GM12878 (cell line): Measurements from ENCODE around the gene PES1. TPM values are rescaled to one million over a fixed set of nuclear protein-coding genes. Genes with fewer than 3 reads are reported as not detected.

Source experiments
- CBX5 ChIP-seq: sonication (generic); IDR thresholded peaks from 2 replicates; pipeline ENCODE4 v1.6.1; 2016; ENCODE audit warnings: low read depth, moderate library complexity, mild to moderate bottlenecking, inconsistent platforms
- CHD4 ChIP-seq: fragments of 200-600 bp; sonication (generic); IDR thresholded peaks from 2 replicates; pipeline ENCODE4 v1.6.1; 2016; ENCODE audit warnings: mild to moderate bottlenecking
- CREB1 ChIP-seq: IDR thresholded peaks from 2 replicates; pipeline ENCODE4 v1.6.1; 2012; ENCODE audit warnings: low read depth, mild to moderate bottlenecking, inconsistent platforms
- E4F1 ChIP-seq: fragments of 450-650 bp; IDR thresholded peaks from 2 replicates; pipeline ENCODE4 v1.6.1; 2018; ENCODE audit warnings: borderline replicate concordance, mild to moderate bottlenecking; ENCODE audit not compliant: partially characterized antibody
- ESRRA ChIP-seq: IDR thresholded peaks from 2 replicates; pipeline ENCODE4 v1.6.1; 2012; ENCODE audit warnings: mild to moderate bottlenecking, low read length, improper control_type of control experiment
- ETV6 ChIP-seq, 2 experiments: fragments of 450-650 bp in 1 of 2; IDR thresholded peaks in 1 of 2; conservative IDR thresholded peaks in 1 of 2; 2 replicates each; pipeline ENCODE4 v1.6.1; 2014; ENCODE audit warnings: antibody characterized with exemption in 1 of 2, borderline replicate concordance in 1 of 2, low read depth in 1 of 2, mild to moderate bottlenecking in 1 of 2, moderate library complexity in 1 of 2
- FOXK2 ChIP-seq: fragments of 450-650 bp; IDR thresholded peaks from 2 replicates; pipeline ENCODE4 v1.6.1; 2017; ENCODE audit warnings: mild to moderate bottlenecking, moderate library complexity
- JUNB ChIP-seq: IDR thresholded peaks from 2 replicates; pipeline ENCODE4 v1.6.1; 2016; ENCODE audit warnings: antibody characterized with exemption, mild to moderate bottlenecking
- KDM1A ChIP-seq: fragments of 200-600 bp; sonication (generic); IDR thresholded peaks from 2 replicates; pipeline ENCODE4 v1.6.1; 2016; ENCODE audit warnings: borderline replicate concordance
- KLF5 ChIP-seq: fragments of 450-650 bp; IDR thresholded peaks from 2 replicates; pipeline ENCODE4 v1.6.1; 2014; ENCODE audit warnings: mild to moderate bottlenecking; ENCODE audit not compliant: partially characterized antibody
- MXI1 ChIP-seq: fragments of 150-350 bp; IDR thresholded peaks from 2 replicates; pipeline ENCODE4 v1.6.1; 2011; ENCODE audit warnings: low read depth, mild to moderate bottlenecking, inconsistent platforms, low read length, improper control_type of control experiment
- NFIC ChIP-seq: IDR thresholded peaks from 2 replicates; pipeline ENCODE4 v1.6.1; 2012; ENCODE audit warnings: low read depth, mild to moderate bottlenecking, inconsistent platforms, low read length, moderate library complexity
- NFXL1 ChIP-seq: fragments of 450-650 bp; IDR thresholded peaks from 2 replicates; pipeline ENCODE4 v1.6.1; 2017; ENCODE audit warnings: antibody characterized with exemption, mild to moderate bottlenecking, borderline replicate concordance
- NFYA ChIP-seq: IDR thresholded peaks from 2 replicates; pipeline ENCODE4 v1.6.1; 2011; ENCODE audit warnings: low read depth, mild to moderate bottlenecking, low read length, improper control_type of control experiment, borderline replicate concordance
- RB1 ChIP-seq: fragments of 450-650 bp; formaldehyde crosslinking; IDR thresholded peaks from 2 replicates; pipeline ENCODE4 v1.6.1; 2017; ENCODE audit warnings: mild to moderate bottlenecking, borderline replicate concordance
- RBBP5 ChIP-seq: fragments of 200-600 bp; sonication (generic); conservative IDR thresholded peaks from 2 replicates; pipeline ENCODE4 v1.6.1; 2016
- SIN3A ChIP-seq: IDR thresholded peaks from 2 replicates; pipeline ENCODE4 v1.6.1; 2012; ENCODE audit warnings: low read depth, low read length, improper control_type of control experiment
- SP1 ChIP-seq: IDR thresholded peaks from one replicate; pipeline ENCODE4 v1.6.1; 2011; ENCODE audit warnings: low read depth, low read length
- SRF ChIP-seq, 2 experiments: IDR thresholded peaks; 2 replicates each; pipeline ENCODE4 v1.6.1; 2011; ENCODE audit warnings: low read depth in 2 of 2, low read length in 2 of 2, mild to moderate bottlenecking in 1 of 2, moderate library complexity in 1 of 2
- TBL1XR1 ChIP-seq: IDR thresholded peaks from 2 replicates; pipeline ENCODE4 v1.6.1; 2012; ENCODE audit warnings: low read depth, low read length, improper control_type of control experiment
- WRNIP1 ChIP-seq: IDR thresholded peaks from 2 replicates; pipeline ENCODE4 v1.6.1; 2011; ENCODE audit warnings: low read depth, low read length, improper control_type of control experiment, borderline replicate concordance
- YY1 ChIP-seq: IDR thresholded peaks from 2 replicates; pipeline ENCODE4 v1.6.1; 2011; ENCODE audit warnings: low read depth, mild to moderate bottlenecking, low read length
- ZZZ3 ChIP-seq: IDR thresholded peaks from 2 replicates; pipeline ENCODE4 v1.6.1; 2011; ENCODE audit warnings: low read depth; ENCODE audit not compliant: control insufficient read depth, insufficient read length
- polyA plus RNA-seq, 11 experiments: library from polyadenylated mRNA; depleted of rRNA in 4 of 11; unstranded in 6 of 11; stranded (reverse) in 5 of 11; fragments of >200 nt; fragmentation: Nextera tagmentation in 4 of 11; fragmentation: Illumina TruSeq in 1 of 11; extraction: Ambion mirVana in 4 of 11; extraction: Trizol in 1 of 11; gene quantifications; 1 replicate in 1 of 11; 2 replicates in 10 of 11; pipeline versions ENCODE4 v1.2.1 to v1.2.3, GENCODE V29; 2011 to 2016; ENCODE audit warnings: inconsistent platforms in 2 of 11, missing spikeins in 2 of 11, low read depth in 1 of 11
- total RNA-seq, 4 experiments: library from RNA; depleted of rRNA in 3 of 4; stranded (reverse); fragments of >200 nt in 3 of 4; fragmentation: Illumina TruSeq in 1 of 4; extraction: Trizol in 1 of 4; gene quantifications; 2 replicates each; pipeline versions ENCODE4 v1.2.1 to v1.2.3, GENCODE V29; 2013 to 2021
- TF ChIP-seq, protein P1 (sequence below): fragments of 450-650 bp; IDR thresholded peaks from 2 replicates; pipeline ENCODE4 v1.6.1; 2017; ENCODE audit warnings: mild to moderate bottlenecking, low read depth, inconsistent platforms; ENCODE audit not compliant: poor library complexity, severe bottlenecking
- TF ChIP-seq, protein P2 (sequence below): fragments of 150-350 bp; IDR thresholded peaks from 2 replicates; pipeline ENCODE4 v1.6.1; 2014; ENCODE audit warnings: mild to moderate bottlenecking, low read depth, low read length

The PES1 gene
- total and polyA plus RNA-seq, 10 of the 15 experiments (the other 5 are each of a cell fraction or from before 2014, with no cell fraction given), result 6.9 to 139 (median 106) TPM

DNA sequence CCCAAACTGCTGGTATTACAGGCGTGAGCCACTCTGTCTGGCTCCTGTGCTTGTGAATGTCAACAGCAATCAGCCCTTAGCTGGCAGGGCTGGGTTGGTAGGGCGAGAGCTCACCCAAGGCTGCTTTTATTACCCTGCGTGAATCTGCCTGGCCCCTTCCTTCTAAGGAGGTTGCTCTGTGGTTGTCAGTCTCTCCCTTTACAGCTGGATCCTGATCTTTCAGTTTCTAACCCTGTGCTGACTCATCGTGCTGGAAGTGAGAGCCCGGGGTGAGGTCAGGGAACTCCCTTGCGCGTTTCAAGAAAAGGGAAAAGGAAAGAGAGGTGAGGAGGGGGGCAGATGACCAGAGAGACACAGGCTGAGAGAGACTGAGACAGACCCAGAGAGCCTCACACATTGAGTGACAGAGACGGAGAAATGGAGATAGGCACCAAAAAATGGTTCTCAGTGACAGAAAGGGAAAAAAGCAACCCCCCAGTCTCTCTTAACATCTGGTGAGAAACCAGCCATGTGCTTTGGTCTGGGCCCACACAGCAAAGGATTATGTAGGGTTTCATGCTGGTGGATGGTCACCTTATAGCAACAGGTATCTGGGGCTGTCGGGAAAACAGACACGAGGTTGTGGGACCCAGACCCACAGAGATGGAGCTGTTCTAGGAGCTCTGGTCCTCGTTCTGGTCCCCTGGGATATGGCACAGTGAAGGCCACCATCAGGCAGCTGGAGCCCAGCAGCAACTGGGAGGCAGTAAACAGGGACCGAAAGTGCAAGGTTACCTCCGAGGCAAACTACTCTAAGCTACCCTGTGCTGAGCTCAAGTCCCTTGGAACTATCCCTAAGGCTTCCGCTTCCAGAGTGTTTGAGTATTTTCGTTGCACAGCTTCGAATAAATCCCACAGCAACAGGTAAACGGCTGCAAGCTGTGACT, 17.8 kb upstream of the PES1 start (continued):
- TF ChIP-seq ESRRA (no peak), TBL1XR1 (0 out of 2 replicates have a peak, but pooled peaks have one; percentile 29), JUNB (peak; percentile 71), SIN3A (no peak), KDM1A (no peak), RBBP5 (no peak), SP1 (no peak), NFIC (peak; percentile 79), ZZZ3 (no peak), CBX5 (no peak), SRF (IDR thresholded peaks at IDR 0.05; ENCODE audit: low read depth in 2 of 2, low read length in 2 of 2) (0 out of 4 replicates have a peak, but pooled peaks of 1 of the 2 experiments have one; percentile 19), WRNIP1 (no peak), CREB1 (peak; percentile 49; the same call in 1 of the 2 replicates), ETV6 (conservative IDR thresholded peaks at IDR 0.05 in 1 of 2, IDR thresholded peaks at IDR 0.05 in 1 of 2; ENCODE audit: borderline replicate concordance in 1 of 2, low read depth in 1 of 2) (peak in 1 of 2 experiments; percentile 76; a peak in 2 of 4 replicates), KLF5 (no peak), CHD4 (no peak), YY1 (no peak), MXI1 (no peak), E4F1 (no peak), NFXL1 (no peak), NFYA (no peak), FOXK2 (no peak), RB1 (no peak)
- TF ChIP-seq, protein P1, sequence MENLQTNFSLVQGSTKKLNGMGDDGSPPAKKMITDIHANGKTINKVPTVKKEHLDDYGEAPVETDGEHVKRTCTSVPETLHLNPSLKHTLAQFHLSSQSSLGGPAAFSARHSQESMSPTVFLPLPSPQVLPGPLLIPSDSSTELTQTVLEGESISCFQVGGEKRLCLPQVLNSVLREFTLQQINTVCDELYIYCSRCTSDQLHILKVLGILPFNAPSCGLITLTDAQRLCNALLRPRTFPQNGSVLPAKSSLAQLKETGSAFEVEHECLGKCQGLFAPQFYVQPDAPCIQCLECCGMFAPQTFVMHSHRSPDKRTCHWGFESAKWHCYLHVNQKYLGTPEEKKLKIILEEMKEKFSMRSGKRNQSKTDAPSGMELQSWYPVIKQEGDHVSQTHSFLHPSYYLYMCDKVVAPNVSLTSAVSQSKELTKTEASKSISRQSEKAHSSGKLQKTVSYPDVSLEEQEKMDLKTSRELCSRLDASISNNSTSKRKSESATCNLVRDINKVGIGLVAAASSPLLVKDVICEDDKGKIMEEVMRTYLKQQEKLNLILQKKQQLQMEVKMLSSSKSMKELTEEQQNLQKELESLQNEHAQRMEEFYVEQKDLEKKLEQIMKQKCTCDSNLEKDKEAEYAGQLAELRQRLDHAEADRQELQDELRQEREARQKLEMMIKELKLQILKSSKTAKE, result no peak
- TF ChIP-seq, protein P2, sequence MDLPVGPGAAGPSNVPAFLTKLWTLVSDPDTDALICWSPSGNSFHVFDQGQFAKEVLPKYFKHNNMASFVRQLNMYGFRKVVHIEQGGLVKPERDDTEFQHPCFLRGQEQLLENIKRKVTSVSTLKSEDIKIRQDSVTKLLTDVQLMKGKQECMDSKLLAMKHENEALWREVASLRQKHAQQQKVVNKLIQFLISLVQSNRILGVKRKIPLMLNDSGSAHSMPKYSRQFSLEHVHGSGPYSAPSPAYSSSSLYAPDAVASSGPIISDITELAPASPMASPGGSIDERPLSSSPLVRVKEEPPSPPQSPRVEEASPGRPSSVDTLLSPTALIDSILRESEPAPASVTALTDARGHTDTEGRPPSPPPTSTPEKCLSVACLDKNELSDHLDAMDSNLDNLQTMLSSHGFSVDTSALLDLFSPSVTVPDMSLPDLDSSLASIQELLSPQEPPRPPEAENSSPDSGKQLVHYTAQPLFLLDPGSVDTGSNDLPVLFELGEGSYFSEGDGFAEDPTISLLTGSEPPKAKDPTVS, result no peak
